ENCODE data around the gene SMG7. TPM values are rescaled to one million over a fixed set of nuclear protein-coding genes. Genes with fewer than 3 reads are reported as not detected.

Gene SMG7
- total RNA-seq, 1 experiment from 2014 or later = 107 TPM

DNA sequence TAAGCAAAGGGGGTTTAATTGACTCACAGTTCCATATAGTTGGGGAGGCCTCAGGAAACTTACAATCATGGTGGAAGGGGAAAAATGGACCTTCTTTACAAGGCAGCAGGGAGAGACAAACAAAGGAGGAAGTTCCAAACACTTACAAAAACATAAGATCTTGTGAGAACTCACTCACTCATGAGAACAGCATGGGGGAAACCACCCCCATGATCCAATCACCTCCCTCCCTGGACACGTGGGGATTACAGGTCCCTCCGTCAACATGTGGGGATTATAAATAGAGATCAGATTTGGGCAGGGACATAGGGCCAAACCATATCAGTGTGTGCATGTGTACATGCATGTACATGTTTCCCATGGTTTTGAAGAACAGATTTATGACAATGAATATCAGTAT is 5.5 kb upstream of the SMG7 start:
- no TSS peak for BruUV-seq (replicated peaks)
- Mint-ChIP-seq H3K4me3 (ENCODE audit: unreplicated experiment) (no peak overlapping the region), H3K27ac (ENCODE audit: low read depth, unreplicated experiment) (no peak overlapping the region), H3K27me3 (ENCODE audit: insufficient read depth, unreplicated experiment) (no peaks in the 10 kb centered on the region), H3K36me3 (ENCODE audit: insufficient read depth, unreplicated experiment) (peaks cover 12% of the 10 kb centered on the region), H3K9me3 (ENCODE audit: unreplicated experiment) (no peaks in the 10 kb centered on the region), H3K4me1 (ENCODE audit: insufficient read depth, unreplicated experiment) (peaks cover 28% of the 10 kb centered on the region)
- CTCF ChIA-PET = interaction anchor here (1.6 kb wide), 1 partner anchor 183 kb away, joined by 7 read pairs; no protein-coding TSS in a partner anchor
- intact Hi-C loops (cut with micrococcal nuclease) = no loop called here
- TF ChIP-seq, protein P1, sequence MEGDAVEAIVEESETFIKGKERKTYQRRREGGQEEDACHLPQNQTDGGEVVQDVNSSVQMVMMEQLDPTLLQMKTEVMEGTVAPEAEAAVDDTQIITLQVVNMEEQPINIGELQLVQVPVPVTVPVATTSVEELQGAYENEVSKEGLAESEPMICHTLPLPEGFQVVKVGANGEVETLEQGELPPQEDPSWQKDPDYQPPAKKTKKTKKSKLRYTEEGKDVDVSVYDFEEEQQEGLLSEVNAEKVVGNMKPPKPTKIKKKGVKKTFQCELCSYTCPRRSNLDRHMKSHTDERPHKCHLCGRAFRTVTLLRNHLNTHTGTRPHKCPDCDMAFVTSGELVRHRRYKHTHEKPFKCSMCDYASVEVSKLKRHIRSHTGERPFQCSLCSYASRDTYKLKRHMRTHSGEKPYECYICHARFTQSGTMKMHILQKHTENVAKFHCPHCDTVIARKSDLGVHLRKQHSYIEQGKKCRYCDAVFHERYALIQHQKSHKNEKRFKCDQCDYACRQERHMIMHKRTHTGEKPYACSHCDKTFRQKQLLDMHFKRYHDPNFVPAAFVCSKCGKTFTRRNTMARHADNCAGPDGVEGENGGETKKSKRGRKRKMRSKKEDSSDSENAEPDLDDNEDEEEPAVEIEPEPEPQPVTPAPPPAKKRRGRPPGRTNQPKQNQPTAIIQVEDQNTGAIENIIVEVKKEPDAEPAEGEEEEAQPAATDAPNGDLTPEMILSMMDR (IDR thresholded peaks at IDR 0.05; ENCODE audit: unreplicated experiment) = no peak
- DNase-seq (ENCODE audit: unreplicated experiment) = no peak
- POLR2A ChIA-PET = interaction anchor here (1.0 kb wide), 1 partner anchor 168 kb away, joined by 3 read pairs; no protein-coding TSS in a partner anchor

DNA sequence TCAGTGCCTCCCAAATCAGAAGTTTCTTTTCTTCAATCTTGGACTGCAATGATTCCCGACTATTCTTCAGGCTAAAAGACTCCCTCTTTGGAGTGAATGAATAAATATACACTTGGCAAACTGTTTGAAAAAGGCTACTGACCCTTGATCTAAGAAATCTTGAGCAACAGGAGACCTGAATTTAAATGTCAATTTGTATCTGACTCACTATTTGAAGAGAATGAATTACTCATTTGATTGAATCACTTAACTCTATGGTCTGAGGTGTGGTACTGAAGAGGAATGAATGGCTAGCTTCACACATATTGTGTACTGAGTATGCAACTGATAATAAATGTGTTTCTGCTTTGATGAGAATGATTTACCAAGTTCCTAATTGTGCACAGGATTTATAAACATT is 4.6 kb upstream of the SMG7 start:
- BruUV-seq (replicated peaks) = no TSS peak
- peak; percentile 61 for DNase-seq (ENCODE audit: unreplicated experiment)
- ChIA-PET POLR2A (interaction anchor here (0.9 to 7.1 kb wide), 6 partner anchors 10 to 188 kb away, joined by 3 to 64 read pairs (median 4); no protein-coding TSS in a partner anchor), CTCF (interaction anchor here (0.8 to 1.6 kb wide), 4 partner anchors 11 to 217 kb away, joined by 4 to 7 read pairs (median 5); no protein-coding TSS in a partner anchor)
- intact Hi-C loops (cut with micrococcal nuclease) = no loop called here
- no peaks in the 10 kb centered on the region for H3K27me3 Mint-ChIP-seq (ENCODE audit: insufficient read depth, unreplicated experiment)
- no peaks in the 10 kb centered on the region for H3K9me3 Mint-ChIP-seq (ENCODE audit: unreplicated experiment)
- TF ChIP-seq, protein P1 (IDR thresholded peaks at IDR 0.05; ENCODE audit: unreplicated experiment) = no peak
- H3K4me3 Mint-ChIP-seq (ENCODE audit: unreplicated experiment) = no peak overlapping the region
- H3K36me3 Mint-ChIP-seq (ENCODE audit: insufficient read depth, unreplicated experiment) = peaks cover 16% of the 10 kb centered on the region
- no peak overlapping the region for H3K27ac Mint-ChIP-seq (ENCODE audit: low read depth, unreplicated experiment)
- H3K4me1 Mint-ChIP-seq (ENCODE audit: insufficient read depth, unreplicated experiment) = peaks cover 19% of the 10 kb centered on the region

DNA sequence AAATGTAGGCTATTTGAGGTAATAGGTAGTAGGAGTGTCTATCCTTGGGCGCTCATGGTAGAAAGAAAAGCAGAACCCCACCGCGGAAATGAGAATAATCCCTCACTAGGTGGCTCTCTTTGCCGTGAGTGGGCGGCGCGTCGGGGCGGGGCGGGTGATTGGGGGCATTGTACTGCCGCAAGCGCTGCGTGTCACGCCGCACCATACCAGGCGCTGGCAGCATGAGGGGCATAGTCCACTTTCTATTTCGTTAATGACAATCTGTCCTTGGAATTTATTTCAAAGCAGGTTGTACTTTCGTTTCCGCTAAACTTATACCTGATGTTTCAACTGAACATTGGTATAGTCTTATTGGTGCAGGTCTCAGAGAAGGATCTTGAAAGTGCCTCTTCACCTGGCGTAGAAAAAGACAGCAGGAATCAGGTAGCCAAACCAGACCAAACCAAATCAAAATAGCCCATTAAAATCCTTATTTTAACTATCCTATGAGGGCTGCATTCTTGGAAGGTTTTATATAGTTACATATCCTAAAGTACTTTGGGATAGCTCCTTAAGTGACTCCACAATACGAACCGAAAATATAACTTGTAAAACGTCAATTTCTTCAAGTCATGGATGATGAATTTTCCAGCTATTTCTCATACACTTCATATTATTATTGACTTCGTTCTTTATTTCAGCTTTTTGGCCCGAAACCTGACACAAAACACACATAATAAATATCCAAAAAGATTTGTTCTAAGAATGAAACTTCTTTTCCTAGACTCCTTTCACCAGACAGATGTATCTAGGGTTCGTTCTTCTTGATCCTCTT is 1.9 kb upstream of the SMG7 start:
- CTCF ChIA-PET = interaction anchor here (0.5 to 1.6 kb wide), 15 partner anchors 10 to 510 kb away, joined by 3 to 5 read pairs (median 3); no protein-coding TSS in a partner anchor
- peaks cover 24% of the 10 kb centered on the region for H3K4me1 Mint-ChIP-seq (ENCODE audit: insufficient read depth, unreplicated experiment)
- DNase-seq (ENCODE audit: unreplicated experiment) = peak; percentile 88
- intact Hi-C loops (cut with micrococcal nuclease) = loop anchor here (1.0 to 5.0 kb wide), 6 partner anchors 73 to 508 kb away; no protein-coding TSS in a partner anchor
- H3K27me3 Mint-ChIP-seq (ENCODE audit: insufficient read depth, unreplicated experiment) = no peaks in the 10 kb centered on the region
- H3K36me3 Mint-ChIP-seq (ENCODE audit: insufficient read depth, unreplicated experiment) = peaks cover 25% of the 10 kb centered on the region
- POLR2A ChIA-PET = interaction anchor here (0.5 to 7.1 kb wide), 37 partner anchors 8 to 508 kb away, joined by 3 to 64 read pairs (median 3); partner anchors contain the start of gene NMNAT2
- H3K4me3 Mint-ChIP-seq (ENCODE audit: unreplicated experiment) = peak overlapping the region; percentile 86
- no peaks in the 10 kb centered on the region for H3K9me3 Mint-ChIP-seq (ENCODE audit: unreplicated experiment)
- peak overlapping the region; percentile 98 for H3K27ac Mint-ChIP-seq (ENCODE audit: low read depth, unreplicated experiment)
- TSS peak; percentile 92 for BruUV-seq (replicated peaks)
- TF ChIP-seq, protein P1 (IDR thresholded peaks at IDR 0.05; ENCODE audit: unreplicated experiment) = peak; percentile 67
